Thoracic aorta (tissue), 2 donors: Measurements from ENCODE around the gene HCLS1. TPM values are rescaled to one million over a fixed set of nuclear protein-coding genes. Genes with fewer than 3 reads are reported as not detected.
"Not testable (repeated sequence)": the region's sequence is repeated elsewhere in the genome, so short reads cannot be mapped to it uniquely, and the experiment has no call there.

Experiments used
- ATAC-seq: fragments of 150-250 bp; one replicate; pipeline ENCODE4 v1.8.0; 2017; ENCODE audit warnings: low read depth; ENCODE audit not compliant: insufficient number of reproducible peaks, low FRiP score
- DNase-seq: peaks from one replicate; pipeline ENCODE4 v3.0.0-alpha.2; 2020; ENCODE audit warnings: low spot score
- H3K27ac ChIP-seq, 2 donors: fragments of 200-600 bp; sonication (generic); 1 replicate in 1 of 2; 2 replicates in 1 of 2; pipeline ENCODE4 v1.5.1; 2016; ENCODE audit warnings: mild to moderate bottlenecking in 2 of 2, moderate library complexity in 2 of 2
- H3K27me3 ChIP-seq: fragments of 200-600 bp; sonication (generic); replicated peaks from 2 replicates; pipeline ENCODE4 v1.6.0; 2016; ENCODE audit warnings: mild to moderate bottlenecking; ENCODE audit not compliant: insufficient read depth
- H3K36me3 ChIP-seq: fragments of 200-600 bp; sonication (generic); one replicate; pipeline ENCODE4 v1.5.1; 2016
- H3K4me1 ChIP-seq, 2 donors: fragments of 200-600 bp; sonication (generic); 1 replicate in 1 of 2; 2 replicates in 1 of 2; pipeline versions ENCODE4 v1.5.1 to v1.6.0; 2016; ENCODE audit warnings: low read depth in 2 of 2, mild to moderate bottlenecking in 1 of 2; ENCODE audit not compliant: control insufficient read depth in 1 of 2
- H3K4me3 ChIP-seq: fragments of 200-600 bp; sonication (generic); 2 replicates; pipeline ENCODE4 v1.5.1; 2016; ENCODE audit warnings: mild to moderate bottlenecking
- H3K9me3 ChIP-seq: fragments of 200-600 bp; sonication (generic); 2 replicates; pipeline ENCODE4 v1.5.1; 2016
- total RNA-seq, 2 donors: library from RNA; depleted of rRNA; stranded (reverse); fragments of >200 nt; gene quantifications; one replicate each; pipeline versions ENCODE4 v1.1.0 to v1.2.3, GENCODE V29; 2016
- TF ChIP-seq, protein P1 (sequence below): fragments of 200-600 bp; sonication (generic); IDR thresholded peaks from one replicate; pipeline ENCODE4 v1.5.1; 2019; ENCODE audit warnings: antibody characterized with exemption

Gene HCLS1
- total RNA-seq, 2 donors from 2014 or later, result 85.2 to 94.5 TPM

DNA sequence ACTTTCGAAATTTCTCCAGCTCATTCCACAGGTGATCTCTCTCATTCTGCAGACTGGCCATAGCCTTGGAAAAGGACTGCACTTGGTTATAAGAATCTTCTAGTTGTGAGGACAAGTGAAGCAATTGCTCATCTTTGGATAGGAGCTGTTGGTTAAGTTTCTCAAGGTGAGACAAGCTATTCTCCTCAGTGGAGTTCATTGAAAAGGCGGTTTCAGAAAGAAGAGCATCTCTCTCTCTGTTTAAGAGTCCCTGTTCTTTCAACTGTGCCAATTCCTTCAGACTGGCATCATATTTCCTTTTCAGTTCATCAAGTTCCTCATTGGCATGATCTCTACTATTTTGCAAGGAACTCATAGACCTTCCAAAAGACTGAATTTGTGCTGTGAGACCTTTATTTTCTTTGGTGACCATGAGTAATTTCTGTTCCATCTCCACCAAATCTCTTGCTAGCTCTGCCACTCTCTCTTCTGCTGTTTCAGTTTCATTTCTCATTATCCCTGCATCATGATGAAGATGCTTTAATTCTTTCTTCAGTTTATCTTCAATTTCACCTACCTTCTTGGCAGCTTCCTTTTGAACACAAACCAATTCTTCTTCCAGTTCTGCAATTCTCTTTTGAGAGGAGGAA is 30.2 kb upstream of the HCLS1 start:
- no peak for DNase-seq
- Histone ChIP-seq H3K36me3 (peaks cover 24% of the 10 kb centered on the region), H3K27me3 (no peaks in the 10 kb centered on the region), H3K27ac (no peak overlapping the region), H3K9me3 (no peaks in the 10 kb centered on the region), H3K4me3 (no peak overlapping the region), H3K4me1 (no peaks in the 10 kb centered on the region)
- TF ChIP-seq, protein P1, sequence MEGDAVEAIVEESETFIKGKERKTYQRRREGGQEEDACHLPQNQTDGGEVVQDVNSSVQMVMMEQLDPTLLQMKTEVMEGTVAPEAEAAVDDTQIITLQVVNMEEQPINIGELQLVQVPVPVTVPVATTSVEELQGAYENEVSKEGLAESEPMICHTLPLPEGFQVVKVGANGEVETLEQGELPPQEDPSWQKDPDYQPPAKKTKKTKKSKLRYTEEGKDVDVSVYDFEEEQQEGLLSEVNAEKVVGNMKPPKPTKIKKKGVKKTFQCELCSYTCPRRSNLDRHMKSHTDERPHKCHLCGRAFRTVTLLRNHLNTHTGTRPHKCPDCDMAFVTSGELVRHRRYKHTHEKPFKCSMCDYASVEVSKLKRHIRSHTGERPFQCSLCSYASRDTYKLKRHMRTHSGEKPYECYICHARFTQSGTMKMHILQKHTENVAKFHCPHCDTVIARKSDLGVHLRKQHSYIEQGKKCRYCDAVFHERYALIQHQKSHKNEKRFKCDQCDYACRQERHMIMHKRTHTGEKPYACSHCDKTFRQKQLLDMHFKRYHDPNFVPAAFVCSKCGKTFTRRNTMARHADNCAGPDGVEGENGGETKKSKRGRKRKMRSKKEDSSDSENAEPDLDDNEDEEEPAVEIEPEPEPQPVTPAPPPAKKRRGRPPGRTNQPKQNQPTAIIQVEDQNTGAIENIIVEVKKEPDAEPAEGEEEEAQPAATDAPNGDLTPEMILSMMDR, result no peak
- ATAC-seq, result no peak

DNA sequence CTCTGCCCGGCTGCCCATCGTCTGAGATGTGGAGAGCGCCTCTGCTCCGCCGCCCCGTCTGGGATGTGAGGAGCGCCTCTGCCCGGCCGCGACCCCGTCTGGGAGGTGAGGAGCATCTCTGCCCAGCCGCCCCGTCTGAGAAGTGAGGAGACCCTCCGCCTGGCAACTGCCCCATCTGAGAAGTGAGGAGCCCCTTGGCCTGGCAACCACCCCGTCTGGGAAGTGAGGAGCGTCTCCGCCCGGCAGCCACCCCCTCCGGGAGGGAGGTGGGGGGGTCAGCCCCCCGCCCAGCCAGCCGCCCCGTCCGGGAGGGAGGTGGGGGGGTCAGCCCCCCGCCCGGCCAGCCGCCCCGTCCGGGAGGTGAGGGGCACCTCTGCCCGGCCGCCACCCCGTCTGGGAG is 28.0 kb upstream of the HCLS1 start:
- H3K27me3 ChIP-seq, H3K4me3 ChIP-seq, ATAC-seq, DNase-seq, H3K27ac ChIP-seq, H3K9me3 ChIP-seq, H3K4me1 ChIP-seq: not testable (repeated sequence)
- peaks cover 30% of the 10 kb centered on the region for H3K36me3 ChIP-seq

DNA sequence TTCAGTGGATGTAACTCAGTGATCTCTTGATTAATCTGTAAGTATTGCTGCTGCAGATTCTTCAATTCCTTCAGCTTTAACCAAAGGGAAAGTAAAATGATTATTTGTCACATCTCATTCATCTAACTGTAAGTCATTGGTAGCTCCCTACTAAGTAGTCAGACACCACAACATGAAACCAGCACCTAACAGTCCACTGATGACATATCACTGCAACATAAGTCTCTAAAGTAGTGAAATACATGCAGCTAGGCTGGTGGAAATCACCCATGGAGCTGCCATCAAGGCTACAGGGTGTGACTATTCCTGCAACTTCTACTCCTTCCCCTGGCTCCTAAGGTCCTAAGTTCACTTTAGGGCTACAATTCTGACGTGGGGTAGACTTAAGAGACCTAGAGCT is 21.1 kb upstream of the HCLS1 start:
- TF ChIP-seq, protein P1, result no peak
- no peak for DNase-seq
- peaks cover 10% of the 10 kb centered on the region for H3K9me3 ChIP-seq
- no peaks in the 10 kb centered on the region for H3K4me1 ChIP-seq
- no peak overlapping the region for H3K4me3 ChIP-seq
- ATAC-seq, result no peak
- no peak overlapping the region for H3K27ac ChIP-seq
- H3K27me3 ChIP-seq, result no peaks in the 10 kb centered on the region
- H3K36me3 ChIP-seq, result peaks cover 31% of the 10 kb centered on the region

DNA sequence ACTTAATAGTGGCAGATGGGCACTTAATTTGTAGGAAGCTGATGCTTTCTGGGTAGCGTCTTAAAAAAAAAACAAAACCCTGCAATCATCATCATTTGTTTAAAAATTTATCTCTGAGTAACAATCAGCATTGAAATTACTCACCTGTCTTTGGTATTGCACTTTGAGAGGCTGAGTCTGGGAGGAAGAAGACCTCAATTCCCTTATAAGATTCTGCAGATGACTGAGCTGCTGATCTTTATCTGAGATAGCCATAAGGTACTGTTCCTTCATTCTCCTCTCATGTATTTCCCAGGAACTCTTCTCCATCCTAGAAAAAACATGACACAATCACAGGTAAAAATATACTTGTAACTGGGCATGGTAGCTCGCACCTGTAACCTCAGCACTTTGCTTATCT is 16.4 kb upstream of the HCLS1 start:
- no peak overlapping the region for H3K4me3 ChIP-seq
- TF ChIP-seq, protein P1, result no peak

DNA sequence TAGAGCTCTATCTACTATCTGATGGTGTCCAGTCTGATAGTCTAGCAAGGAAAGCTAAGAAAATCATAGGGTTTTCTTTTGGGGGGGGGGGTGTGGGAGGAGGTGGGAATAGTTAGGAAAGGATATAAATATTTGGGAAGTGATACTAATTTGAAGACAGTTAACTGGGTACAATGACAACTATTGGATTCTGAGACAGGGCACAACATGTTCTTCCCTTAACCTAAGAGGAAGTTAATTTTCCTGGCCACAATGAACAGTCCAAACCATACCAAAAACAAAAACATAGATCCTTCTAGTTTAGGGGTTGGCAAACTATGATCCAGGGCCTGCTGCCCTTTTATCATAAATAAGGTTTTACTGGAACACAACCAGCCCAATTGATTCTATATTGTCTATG is 10.0 kb upstream of the HCLS1 start:
- no peak for ATAC-seq
- no peak overlapping the region for H3K4me3 ChIP-seq
- no peaks in the 10 kb centered on the region for H3K9me3 ChIP-seq
- no peak for DNase-seq
- peaks cover 63% of the 10 kb centered on the region for H3K36me3 ChIP-seq
- TF ChIP-seq, protein P1, result no peak
- H3K4me1 ChIP-seq, result no peaks in the 10 kb centered on the region
- no peak overlapping the region for H3K27ac ChIP-seq
- no peaks in the 10 kb centered on the region for H3K27me3 ChIP-seq

More for the DNA sequence above, 16.4 kb upstream of the HCLS1 start:
- Histone ChIP-seq H3K36me3 (peaks cover 48% of the 10 kb centered on the region), H3K27me3 (no peaks in the 10 kb centered on the region), H3K4me1 (no peaks in the 10 kb centered on the region), H3K27ac (no peak overlapping the region), H3K9me3 (no peaks in the 10 kb centered on the region)
- DNase-seq (no peak), ATAC-seq (no peak)

DNA sequence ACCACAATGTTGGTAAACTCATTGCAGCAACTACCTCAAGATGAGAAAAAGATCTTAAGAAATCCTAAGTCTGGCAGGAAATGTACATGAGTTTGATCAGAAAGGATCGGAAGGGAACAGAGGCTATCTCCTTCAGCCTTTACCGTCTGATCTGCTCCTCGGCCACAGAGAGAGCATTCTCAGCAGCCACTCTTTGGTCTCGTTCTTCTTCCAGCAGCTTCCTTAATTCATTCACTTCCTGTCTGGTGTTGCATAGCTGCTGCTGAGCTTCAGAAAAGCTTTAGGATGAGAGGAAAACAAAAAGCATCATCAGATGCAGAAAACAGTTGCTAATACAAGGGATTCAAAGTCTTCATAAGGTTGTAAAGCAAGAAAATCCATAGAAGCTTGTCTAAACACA is 6.6 kb upstream of the HCLS1 start:
- Histone ChIP-seq H3K36me3 (peaks cover 62% of the 10 kb centered on the region), H3K9me3 (no peaks in the 10 kb centered on the region), H3K27me3 (no peaks in the 10 kb centered on the region), H3K4me3 (no peak overlapping the region), H3K27ac (no peak overlapping the region), H3K4me1 (no peaks in the 10 kb centered on the region)
- DNase-seq, result no peak
- TF ChIP-seq, protein P1, result no peak
- no peak for ATAC-seq
